ENCODE results near the gene NRXN3. TPM values are rescaled to one million over a fixed set of nuclear protein-coding genes. Genes with fewer than 3 reads are reported as not detected.

Gene NRXN3
- total RNA-seq, 1 experiment from 2014 or later, result 1.1 TPM

GRCh38 chr14:79910086-79910485 lies 1739.9 kb downstream of the NRXN3 start:
- POLR2A ChIA-PET (ENCODE audit: unreplicated experiment), result no interaction called here

GRCh38 chr14:79911744-79912143 lies 1741.6 kb downstream of the NRXN3 start:
- Histone ChIP-seq H3K36me3 (ENCODE audit: low read depth, low read length) (no peaks in the 10 kb centered on the region), H3K27ac (ENCODE audit: low read length) (no peak overlapping the region), H3K79me2 (ENCODE audit: low read length) (no peaks in the 10 kb centered on the region), H3K4me1 (ENCODE audit: insufficient read depth, low read length) (no peaks in the 10 kb centered on the region), H3K9me3 (ENCODE audit: low read length) (no peaks in the 10 kb centered on the region), H3K9ac (ENCODE audit: low read length) (no peak overlapping the region), H3K9me2 (replicated peaks; ENCODE audit: low read length) (no peaks in the 10 kb centered on the region), H4K20me1 (ENCODE audit: low read length) (no peaks in the 10 kb centered on the region), H3K4me3 (ENCODE audit: low read length) (no peak overlapping the region), H3F3A (ENCODE audit: low read length, unreplicated experiment) (no peaks in the 10 kb centered on the region), H3K27me3 (ENCODE audit: low read length) (peaks cover 4% of the 10 kb centered on the region; the same call in 1 of the 2 replicates), H3K4me2 (ENCODE audit: low read length) (no peak overlapping the region), H2AFZ (ENCODE audit: low read length) (no peak overlapping the region)
- TF ChIP-seq EZH2phosphoT487 (IDR thresholded peaks at IDR 0.05; ENCODE audit: borderline replicate concordance, low read length) (no peak), CTCF (conservative IDR thresholded peaks at IDR 0.05; ENCODE audit: low read depth, low read length) (no peak), EZH2 (IDR thresholded peaks at IDR 0.05; ENCODE audit: low read length, unreplicated experiment) (no peak)
- ATAC-seq, result no peak
- intact Hi-C loops (cut with micrococcal nuclease), result no loop called here
- no TSS peak for BruUV-seq (replicated peaks)
- ChIA-PET CTCF (no interaction called here), POLR2A (ENCODE audit: unreplicated experiment) (interaction anchor here (0.6 to 0.7 kb wide), 2 partner anchors 9 to 13 kb away, joined by 3 to 4 read pairs; no protein-coding TSS in a partner anchor)
- no peak for DNase-seq

More at GRCh38 chr14:79910086-79910485, 1739.9 kb downstream of the NRXN3 start:
- Histone ChIP-seq H3K4me2 (ENCODE audit: low read length) (no peak overlapping the region), H3K9ac (ENCODE audit: low read length) (no peak overlapping the region), H3K36me3 (ENCODE audit: low read depth, low read length) (no peaks in the 10 kb centered on the region), H3K27me3 (ENCODE audit: low read length) (no peaks in the 10 kb centered on the region), H3K9me3 (ENCODE audit: low read length) (no peaks in the 10 kb centered on the region), H3K79me2 (ENCODE audit: low read length) (no peaks in the 10 kb centered on the region), H3F3A (ENCODE audit: low read length, unreplicated experiment) (no peaks in the 10 kb centered on the region), H3K4me3 (ENCODE audit: low read length) (no peak overlapping the region), H3K4me1 (ENCODE audit: insufficient read depth, low read length) (no peaks in the 10 kb centered on the region), H4K20me1 (ENCODE audit: low read length) (no peaks in the 10 kb centered on the region), H2AFZ (ENCODE audit: low read length) (no peak overlapping the region), H3K9me2 (replicated peaks; ENCODE audit: low read length) (no peaks in the 10 kb centered on the region), H3K27ac (ENCODE audit: low read length) (no peak overlapping the region)
- CTCF ChIA-PET, result no interaction called here
- no TSS peak for BruUV-seq (replicated peaks)
- intact Hi-C loops (cut with micrococcal nuclease), result no loop called here
- ATAC-seq (no peak), DNase-seq (no peak)
- TF ChIP-seq CTCF (conservative IDR thresholded peaks at IDR 0.05; ENCODE audit: low read depth, low read length) (no peak), EZH2phosphoT487 (IDR thresholded peaks at IDR 0.05; ENCODE audit: borderline replicate concordance, low read length) (no peak), EZH2 (IDR thresholded peaks at IDR 0.05; ENCODE audit: low read length, unreplicated experiment) (no peak)

GRCh38 chr14:79914595-79914994 lies 1744.4 kb downstream of the NRXN3 start:
- Histone ChIP-seq H3K4me2 (ENCODE audit: low read length) (no peak overlapping the region), H3K9me2 (replicated peaks; ENCODE audit: low read length) (no peaks in the 10 kb centered on the region), H3K9ac (ENCODE audit: low read length) (no peak overlapping the region), H3K9me3 (ENCODE audit: low read length) (no peaks in the 10 kb centered on the region), H3K4me3 (ENCODE audit: low read length) (no peak overlapping the region), H3K36me3 (ENCODE audit: low read depth, low read length) (no peaks in the 10 kb centered on the region), H3K27me3 (ENCODE audit: low read length) (peaks cover 6% of the 10 kb centered on the region; the same call in 1 of the 2 replicates), H3F3A (ENCODE audit: low read length, unreplicated experiment) (no peaks in the 10 kb centered on the region), H4K20me1 (ENCODE audit: low read length) (no peaks in the 10 kb centered on the region), H3K4me1 (ENCODE audit: insufficient read depth, low read length) (no peaks in the 10 kb centered on the region), H3K27ac (ENCODE audit: low read length) (no peak overlapping the region), H3K79me2 (ENCODE audit: low read length) (no peaks in the 10 kb centered on the region), H2AFZ (ENCODE audit: low read length) (no peak overlapping the region)
- ChIA-PET POLR2A (ENCODE audit: unreplicated experiment) (no interaction called here), CTCF (no interaction called here)
- DNase-seq (no peak), ATAC-seq (no peak)
- TF ChIP-seq EZH2phosphoT487 (IDR thresholded peaks at IDR 0.05; ENCODE audit: borderline replicate concordance, low read length) (no peak), EZH2 (IDR thresholded peaks at IDR 0.05; ENCODE audit: low read length, unreplicated experiment) (no peak), CTCF (conservative IDR thresholded peaks at IDR 0.05; ENCODE audit: low read depth, low read length) (no peak)
- BruUV-seq (replicated peaks), result no TSS peak
- intact Hi-C loops (cut with micrococcal nuclease), result no loop called here
